ENCODE measurements around the gene NEDD4L. TPM values are rescaled to one million over a fixed set of nuclear protein-coding genes. Genes with fewer than 3 reads are reported as not detected.

NEDD4L gene
- total and polyA plus RNA-seq, 7 donors = 52.0 to 104 (median 57.4) TPM

DNA sequence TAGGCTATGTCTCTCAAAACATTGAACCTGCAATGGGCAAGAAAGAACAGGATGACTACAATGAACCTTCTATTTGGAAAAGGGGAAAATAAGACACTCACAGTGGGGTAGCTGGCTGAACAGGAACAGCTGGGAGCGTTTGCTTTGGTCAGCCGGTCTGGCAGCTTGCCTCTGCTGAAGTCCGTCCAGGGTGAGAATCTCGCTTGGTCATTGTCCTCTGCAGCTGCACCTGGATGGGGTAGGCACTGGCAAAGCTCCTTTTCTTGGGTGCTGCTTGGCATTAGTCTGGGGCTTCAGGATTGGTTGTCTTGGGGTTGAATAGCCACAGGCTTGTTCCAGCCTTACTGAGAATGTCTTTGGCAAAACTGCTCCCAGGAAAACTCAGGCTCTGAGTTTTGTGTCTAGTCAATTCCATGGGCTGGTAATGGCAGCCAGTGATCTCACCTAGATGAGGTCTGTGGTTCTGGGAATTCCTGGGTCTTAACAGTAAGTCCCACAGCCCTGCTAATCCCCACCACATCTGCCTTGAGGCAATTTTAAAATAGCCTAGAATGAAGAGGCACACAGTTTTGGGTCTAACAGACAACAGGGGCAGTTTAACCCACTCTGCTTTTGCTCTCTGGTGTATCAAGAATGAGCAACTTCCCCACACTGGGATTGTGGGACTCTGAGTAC, 13.4 kb downstream of the NEDD4L start:
- no peak for DNase-seq
- no peak overlapping the region for H3K4me3 ChIP-seq
- no peaks in the 10 kb centered on the region for H3K36me3 ChIP-seq
- H3K27ac ChIP-seq = no peak overlapping the region
- no peaks in the 10 kb centered on the region for H3K9me3 ChIP-seq
- H3K27me3 ChIP-seq = no peaks in the 10 kb centered on the region
- intact Hi-C loops (cut with DNase I) = no loop called here
- no peaks in the 10 kb centered on the region for H3K4me1 ChIP-seq
- WGBS, 2 donors = 64 to 76% methylated on average over 4 of the region's 4 CpGs
- TF ChIP-seq EP300 (IDR thresholded peaks at IDR 0.05) (no peak), POLR2A (IDR thresholded peaks at IDR 0.05) (no peak), POLR2AphosphoS5 (IDR thresholded peaks at IDR 0.05) (no peak)
- TF ChIP-seq, protein P1, sequence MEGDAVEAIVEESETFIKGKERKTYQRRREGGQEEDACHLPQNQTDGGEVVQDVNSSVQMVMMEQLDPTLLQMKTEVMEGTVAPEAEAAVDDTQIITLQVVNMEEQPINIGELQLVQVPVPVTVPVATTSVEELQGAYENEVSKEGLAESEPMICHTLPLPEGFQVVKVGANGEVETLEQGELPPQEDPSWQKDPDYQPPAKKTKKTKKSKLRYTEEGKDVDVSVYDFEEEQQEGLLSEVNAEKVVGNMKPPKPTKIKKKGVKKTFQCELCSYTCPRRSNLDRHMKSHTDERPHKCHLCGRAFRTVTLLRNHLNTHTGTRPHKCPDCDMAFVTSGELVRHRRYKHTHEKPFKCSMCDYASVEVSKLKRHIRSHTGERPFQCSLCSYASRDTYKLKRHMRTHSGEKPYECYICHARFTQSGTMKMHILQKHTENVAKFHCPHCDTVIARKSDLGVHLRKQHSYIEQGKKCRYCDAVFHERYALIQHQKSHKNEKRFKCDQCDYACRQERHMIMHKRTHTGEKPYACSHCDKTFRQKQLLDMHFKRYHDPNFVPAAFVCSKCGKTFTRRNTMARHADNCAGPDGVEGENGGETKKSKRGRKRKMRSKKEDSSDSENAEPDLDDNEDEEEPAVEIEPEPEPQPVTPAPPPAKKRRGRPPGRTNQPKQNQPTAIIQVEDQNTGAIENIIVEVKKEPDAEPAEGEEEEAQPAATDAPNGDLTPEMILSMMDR (IDR thresholded peaks at IDR 0.05) = no peak

DNA sequence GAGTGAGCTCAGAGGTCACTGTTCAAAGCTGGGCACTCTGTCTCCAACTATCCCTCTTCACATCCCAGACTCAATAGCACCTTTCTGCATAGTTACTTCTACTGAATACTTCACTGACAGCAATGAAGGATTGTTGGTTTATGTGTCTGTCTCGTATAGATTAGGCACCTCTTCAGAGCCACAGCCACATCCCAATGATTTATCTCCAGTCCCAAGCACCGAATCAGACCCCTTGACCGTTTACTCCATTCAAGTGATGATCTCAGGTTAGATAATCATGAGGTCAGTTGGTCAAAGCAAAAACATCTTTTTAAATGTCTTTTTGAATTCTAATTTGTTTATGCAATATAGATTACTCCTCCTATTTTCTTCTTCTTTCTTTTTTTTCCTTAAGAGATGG, 14.7 kb downstream of the NEDD4L start:
- Histone ChIP-seq H3K36me3 (no peaks in the 10 kb centered on the region), H3K27ac (no peak overlapping the region), H3K4me3 (no peak overlapping the region), H3K9me3 (no peaks in the 10 kb centered on the region), H3K4me1 (no peaks in the 10 kb centered on the region), H3K27me3 (no peaks in the 10 kb centered on the region)
- intact Hi-C loops (cut with DNase I) = no loop called here
- TF ChIP-seq, protein P1 (IDR thresholded peaks at IDR 0.05) = no peak
- TF ChIP-seq EP300 (IDR thresholded peaks at IDR 0.05) (no peak), POLR2A (IDR thresholded peaks at IDR 0.05) (no peak)
- no peak for DNase-seq
- WGBS, 2 donors = 58 to 93% methylated on average over 3 of the region's 3 CpGs

DNA sequence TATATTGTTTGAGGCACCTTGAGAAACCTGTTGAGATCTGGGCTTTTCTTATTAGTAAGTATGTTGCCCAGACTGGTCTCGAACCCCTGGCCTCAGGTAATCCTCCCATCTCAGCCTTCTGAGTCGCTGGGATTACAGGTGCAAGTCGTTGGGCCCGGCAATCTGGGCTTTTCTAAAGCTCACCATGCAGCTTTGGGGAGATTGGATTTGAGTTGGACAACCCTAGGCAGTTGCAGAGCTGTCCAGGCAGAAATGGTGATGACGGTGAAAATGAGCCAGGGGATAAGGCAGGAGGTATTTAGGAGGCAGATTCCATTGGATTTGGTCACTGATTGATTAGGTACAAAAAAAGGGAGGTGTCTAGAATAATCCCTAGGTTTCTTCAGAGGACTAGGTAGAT, 16.2 kb downstream of the NEDD4L start:
- 66 to 93% methylated on average over 5 of the region's 5 CpGs for WGBS, 2 donors
- H3K4me1 ChIP-seq = no peaks in the 10 kb centered on the region

DNA sequence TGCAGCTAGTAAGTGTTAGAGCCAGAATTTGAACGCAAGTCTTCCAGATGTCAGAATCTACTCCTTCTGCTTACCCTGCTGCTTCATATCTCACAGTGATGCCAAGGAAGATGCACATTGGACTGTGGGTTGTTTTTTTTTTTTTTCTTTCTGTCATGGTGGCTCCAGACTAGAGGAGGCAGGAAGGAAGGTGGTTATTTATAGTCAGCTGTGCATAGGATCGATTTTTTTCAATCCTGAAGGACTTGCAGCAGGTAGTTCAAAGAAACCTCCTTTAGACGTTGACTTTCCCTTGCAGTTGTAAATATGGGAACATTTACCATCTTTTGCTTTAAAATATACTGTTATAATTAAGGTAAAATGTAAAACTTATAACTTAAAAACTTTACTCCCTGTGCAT, 17.3 kb downstream of the NEDD4L start:
- no peak for DNase-seq
- intact Hi-C loops (cut with DNase I) = no loop called here
- H3K36me3 ChIP-seq = no peaks in the 10 kb centered on the region

More for the DNA sequence above, 16.2 kb downstream of the NEDD4L start:
- no peak for TF ChIP-seq POLR2A (IDR thresholded peaks at IDR 0.05)
- TF ChIP-seq EP300 (IDR thresholded peaks at IDR 0.05) = no peak
- TF ChIP-seq, protein P1 (IDR thresholded peaks at IDR 0.05) = no peak
- no peak for TF ChIP-seq POLR2AphosphoS5 (IDR thresholded peaks at IDR 0.05)
- Histone ChIP-seq H3K36me3 (no peaks in the 10 kb centered on the region), H3K9me3 (no peaks in the 10 kb centered on the region), H3K27ac (no peak overlapping the region), H3K4me3 (no peak overlapping the region), H3K27me3 (no peaks in the 10 kb centered on the region)
- intact Hi-C loops (cut with DNase I) = no loop called here
- no peak for DNase-seq

DNA sequence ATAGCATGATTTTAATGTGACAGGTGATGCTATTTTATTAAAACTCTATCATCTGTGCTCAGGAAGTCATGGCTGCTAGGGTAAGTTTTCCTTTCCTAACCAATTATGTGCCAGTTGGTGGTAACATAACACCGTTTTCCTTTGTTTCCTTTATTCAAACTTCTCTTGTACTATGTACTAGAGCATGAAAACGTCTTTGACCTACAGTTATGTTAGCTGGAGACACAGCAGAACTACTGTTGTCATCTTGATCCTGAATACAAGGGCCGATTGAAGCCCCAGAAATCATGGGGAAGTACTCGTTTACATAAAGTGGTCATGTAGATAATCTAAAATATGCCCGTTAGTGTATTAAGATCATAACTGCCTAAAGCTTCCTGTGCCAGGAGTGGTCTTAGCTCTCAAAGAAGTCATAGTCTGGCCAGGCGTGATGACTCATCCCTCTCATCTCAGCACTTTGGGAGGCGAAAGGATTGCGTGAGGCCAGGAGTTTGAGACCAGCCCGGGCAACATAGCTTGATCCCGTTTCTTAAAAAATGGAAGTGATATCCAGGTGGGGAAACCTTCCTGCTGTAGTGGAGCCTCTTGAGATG, 20.5 kb downstream of the NEDD4L start:
- DNase-seq = no peak
- Histone ChIP-seq H3K4me1 (no peaks in the 10 kb centered on the region), H3K27ac (no peak overlapping the region), H3K36me3 (no peaks in the 10 kb centered on the region), H3K4me3 (no peak overlapping the region), H3K9me3 (no peaks in the 10 kb centered on the region), H3K27me3 (no peaks in the 10 kb centered on the region)
- intact Hi-C loops (cut with DNase I) = no loop called here
- TF ChIP-seq POLR2A (IDR thresholded peaks at IDR 0.05) (no peak), POLR2AphosphoS5 (IDR thresholded peaks at IDR 0.05) (no peak), EP300 (IDR thresholded peaks at IDR 0.05) (no peak)
- TF ChIP-seq, protein P1 (IDR thresholded peaks at IDR 0.05) = no peak
- WGBS, 2 donors = 76 to 77% methylated on average over 10 of the region's 10 CpGs

More for the DNA sequence above, 17.3 kb downstream of the NEDD4L start:
- Histone ChIP-seq H3K4me1 (no peaks in the 10 kb centered on the region), H3K27me3 (no peaks in the 10 kb centered on the region), H3K4me3 (no peak overlapping the region), H3K9me3 (no peaks in the 10 kb centered on the region), H3K27ac (no peak overlapping the region)
- TF ChIP-seq EP300 (IDR thresholded peaks at IDR 0.05) = no peak
- TF ChIP-seq POLR2AphosphoS5 (IDR thresholded peaks at IDR 0.05) = no peak
- no peak for TF ChIP-seq POLR2A (IDR thresholded peaks at IDR 0.05)
- 55 to 56% methylated on average over 3 of the region's 3 CpGs for WGBS, 2 donors

Measured in sigmoid colon (tissue), 7 donors.